Measurements from ENCODE around the gene PAWR. TPM values are rescaled to one million over a fixed set of nuclear protein-coding genes. Genes with fewer than 3 reads are reported as not detected.

Gene PAWR
- total and polyA plus RNA-seq, 8 donors: 51.0 to 86.2 (median 68.3) TPM

GRCh38 chr12:79560225-79560889 is 130.4 kb downstream of the PAWR start:
- peaks cover 0 to 14% of the 10 kb centered on the region in 2 donors for H3K9me3 ChIP-seq
- H3K27me3 ChIP-seq: no peaks in the 10 kb centered on the region
- TF ChIP-seq CTCF (IDR thresholded peaks at IDR 0.05): no peak
- H3K4me3 ChIP-seq: no peak overlapping the region
- peaks cover 3 to 22% of the 10 kb centered on the region in 2 donors for H3K4me1 ChIP-seq
- ATAC-seq (no peak), DNase-seq (no peak)
- peaks cover 0 to 12% of the 10 kb centered on the region in 2 donors for H3K36me3 ChIP-seq
- H3K27ac ChIP-seq: no peak overlapping the region
- intact Hi-C loops (cut with DNase I): no loop called here

DNA sequence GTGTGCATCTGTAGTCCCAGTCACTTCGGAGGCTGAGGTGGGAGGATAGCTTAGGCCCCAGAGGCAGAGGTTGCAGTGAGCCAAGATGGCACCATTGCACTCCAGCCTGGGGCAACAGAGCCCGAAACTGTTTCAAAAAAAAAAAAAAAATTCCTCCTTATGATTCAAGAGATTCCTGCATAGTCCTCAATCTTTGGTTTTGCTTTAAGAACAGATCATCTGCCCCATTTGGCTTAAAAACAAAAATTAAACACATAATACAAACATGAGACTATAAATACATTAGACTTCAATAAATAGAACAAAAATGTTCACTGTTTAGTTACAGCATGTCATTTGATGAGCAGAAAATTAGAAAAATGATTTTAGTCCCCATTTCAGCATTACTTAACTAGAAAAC is 131.2 kb downstream of the PAWR start:
- intact Hi-C loops (cut with DNase I): loop anchor here in 1 of 2 donors (5.0 to 10.0 kb wide), 3 partner anchors 185 to 628 kb away; no protein-coding TSS in a partner anchor
- H3K27ac ChIP-seq: no peak overlapping the region
- ATAC-seq (no peak), DNase-seq (no peak)
- peaks cover 0 to 14% of the 10 kb centered on the region in 2 donors for H3K9me3 ChIP-seq
- H3K27me3 ChIP-seq: no peaks in the 10 kb centered on the region
- no peak overlapping the region for H3K4me3 ChIP-seq
- H3K36me3 ChIP-seq: peaks cover 0 to 12% of the 10 kb centered on the region in 2 donors
- TF ChIP-seq CTCF (IDR thresholded peaks at IDR 0.05): no peak
- peaks cover 3 to 22% of the 10 kb centered on the region in 2 donors for H3K4me1 ChIP-seq

GRCh38 chr12:79558924-79559469 is 131.8 kb downstream of the PAWR start:
- Histone ChIP-seq H3K36me3 (peaks cover 0 to 12% of the 10 kb centered on the region in 2 donors), H3K4me3 (no peak overlapping the region), H3K27me3 (no peaks in the 10 kb centered on the region), H3K4me1 (peaks cover 3 to 22% of the 10 kb centered on the region in 2 donors), H3K27ac (peak overlapping the region in 1 of 2 donors; percentile 2), H3K9me3 (peaks cover 0 to 14% of the 10 kb centered on the region in 2 donors)
- intact Hi-C loops (cut with DNase I): loop anchor here in 1 of 2 donors (5.0 to 10.0 kb wide), 3 partner anchors 186 to 628 kb away; no protein-coding TSS in a partner anchor
- TF ChIP-seq CTCF (IDR thresholded peaks at IDR 0.05): no peak
- ATAC-seq: no peak
- DNase-seq: no peak

GRCh38 chr12:79557690-79558315 is 133.0 kb downstream of the PAWR start:
- no peak for TF ChIP-seq CTCF (IDR thresholded peaks at IDR 0.05)
- Histone ChIP-seq H3K27me3 (no peaks in the 10 kb centered on the region), H3K4me3 (no peak overlapping the region), H3K36me3 (peaks cover 0 to 17% of the 10 kb centered on the region in 2 donors), H3K4me1 (peaks cover 3 to 22% of the 10 kb centered on the region in 2 donors), H3K27ac (peak overlapping the region in 1 of 2 donors; percentile 2), H3K9me3 (peaks cover 0 to 14% of the 10 kb centered on the region in 2 donors)
- DNase-seq: no peak
- intact Hi-C loops (cut with DNase I): loop anchor here in 1 of 2 donors (5.0 to 10.0 kb wide), 3 partner anchors 187 to 629 kb away; no protein-coding TSS in a partner anchor
- no peak for ATAC-seq

All from left lung (tissue), 10 donors.